Panc1 (cell line): ENCODE measurements around the gene ABHD11. TPM values are rescaled to one million over a fixed set of nuclear protein-coding genes. Genes with fewer than 3 reads are reported as not detected.
"Not testable (repeated sequence)": the region's sequence is repeated elsewhere in the genome, so short reads cannot be mapped to it uniquely, and the experiment has no call there.

ENCODE experiments used
- ATAC-seq: fragments of 200-7000 bp; cut with Tn5 transposase; 2 replicates; pipeline ENCODE4 v1.9.1; 2020; ENCODE audit warnings: mild to moderate bottlenecking, moderate library complexity
- Bru-seq: library from RNA; stranded (reverse); fragments of 400-500 nt; gene quantifications from one replicate; lab custom pipeline; 2021; lab: Mats Ljungman, UMichigan
- BruChase-seq, 2 experiments: library from RNA; stranded (reverse); fragments of 400-500 nt; gene quantifications; one replicate each; lab custom pipeline; 2021; lab: Mats Ljungman, UMichigan
- BruUV-seq: library from RNA; stranded (reverse); fragments of 400-500 nt; replicated peaks from 2 replicates; lab custom pipeline; 2021; lab: Mats Ljungman, UMichigan
- CTCF ChIA-PET: fragments of 300-600 bp; sonication (Branson Sonifier 250); formaldehyde crosslinking; loops from one replicate; lab custom pipeline; 2022; ENCODE audit warnings: antibody characterized with exemption; lab: Charles Lee
- POLR2A ChIA-PET: fragments of 300-600 bp; sonication (Branson Sonifier 250); formaldehyde crosslinking; loops from one replicate; lab custom pipeline; 2022; ENCODE audit warnings: antibody characterized with exemption; lab: Charles Lee
- DNase-seq: peaks from one replicate; pipeline ENCODE4 v3.0.0-alpha.2; 2010; ENCODE audit warnings: low read depth, low spot score
- H3K27ac ChIP-seq: 2 replicates; pipeline ENCODE4 v1.5.1; 2011; ENCODE audit warnings: mild to moderate bottlenecking, low read length, inconsistent platforms
- H3K27me3 ChIP-seq: fragments of 200-500 bp; sonication (Bioruptor generic); 2 replicates; pipeline ENCODE4 v1.6.0; 2014; ENCODE audit warnings: low read length, inconsistent platforms; ENCODE audit not compliant: control insufficient read depth, insufficient read depth
- H3K36me3 ChIP-seq: fragments of 200-500 bp; sonication (Bioruptor generic); 2 replicates; pipeline ENCODE4 v1.5.1; 2014; ENCODE audit warnings: inconsistent platforms, mild to moderate bottlenecking, low read length, moderate library complexity; ENCODE audit not compliant: control insufficient read depth, insufficient read depth
- H3K4me1 ChIP-seq: 2 replicates; pipeline ENCODE4 v1.5.1; 2011; ENCODE audit warnings: inconsistent platforms, mild to moderate bottlenecking, low read length, moderate library complexity; ENCODE audit not compliant: control insufficient read depth, insufficient read depth
- H3K4me3 ChIP-seq, 2 experiments: 2 replicates each; pipeline ENCODE4 v1.5.1; 2011 to 2012; ENCODE audit warnings: low read depth in 2 of 2, low read length in 2 of 2, mild to moderate bottlenecking in 2 of 2, inconsistent platforms in 1 of 2, moderate library complexity in 1 of 2
- H3K9me3 ChIP-seq: fragments of 200-500 bp; sonication (Bioruptor generic); 2 replicates; pipeline ENCODE4 v1.5.1; 2014; ENCODE audit warnings: low read depth, mild to moderate bottlenecking, inconsistent platforms, low read length, moderate library complexity; ENCODE audit not compliant: control insufficient read depth, insufficient read depth
- CTCF ChIP-seq: fragments of 450-650 bp; IDR thresholded peaks from 2 replicates; pipeline ENCODE4 v1.5.1; 2017; ENCODE audit warnings: mild to moderate bottlenecking
- POLR2AphosphoS5 ChIP-seq: IDR thresholded peaks from 2 replicates; pipeline ENCODE4 v1.6.1; 2012; ENCODE audit warnings: mild to moderate bottlenecking, low read depth, low read length, moderate library complexity
- REST ChIP-seq, 2 experiments: IDR thresholded peaks; 2 replicates each; pipeline ENCODE4 v1.6.1; 2011 to 2012; ENCODE audit warnings: low read depth in 2 of 2, control low read depth in 1 of 2, low read length in 1 of 2, mild to moderate bottlenecking in 1 of 2, moderate library complexity in 1 of 2; ENCODE audit not compliant: insufficient read depth in 1 of 2
- SIN3A ChIP-seq: IDR thresholded peaks from 2 replicates; pipeline ENCODE4 v1.6.1; 2012; ENCODE audit warnings: low read depth, mild to moderate bottlenecking, low read length, moderate library complexity, borderline replicate concordance; ENCODE audit not compliant: insufficient read depth
- TCF7L2 ChIP-seq: IDR thresholded peaks from 2 replicates; pipeline ENCODE4 v1.6.1; 2011; ENCODE audit warnings: mild to moderate bottlenecking, low read depth, low read length, inconsistent platforms
- in situ Hi-C: cut with HindIII; loops from 2 replicates; pipeline ENCODE4 v1.10.0; 2016; ENCODE audit warnings: low sequenced_read_pairs, low pct_unique_long_range_greater_than_20kb
- intact Hi-C: fragments of 100-400 bp; cut with micrococcal nuclease; formaldehyde crosslinking; loops from one replicate; pipeline ENCODE4 v1.10.0; 2022; ENCODE audit not compliant: unreplicated experiment
- long read RNA-seq: library from polyadenylated mRNA; unstranded; transcript quantifications from one replicate; pipeline ENCODE4 v2.0.0, GENCODE V29; 2021; ENCODE audit not compliant: unreplicated experiment
- polyA plus RNA-seq: library from polyadenylated mRNA; unstranded; fragments of >200 nt; gene quantifications from one replicate; pipeline ENCODE4 v1.2.1, GENCODE V29; 2012; ENCODE audit warnings: missing spikeins; ENCODE audit not compliant: insufficient read length
- total RNA-seq: library from RNA; stranded (reverse); gene quantifications from one replicate; pipeline ENCODE4 v1.2.1, GENCODE V29; 2021; ENCODE audit not compliant: unreplicated experiment

ABHD11 gene, protein sequence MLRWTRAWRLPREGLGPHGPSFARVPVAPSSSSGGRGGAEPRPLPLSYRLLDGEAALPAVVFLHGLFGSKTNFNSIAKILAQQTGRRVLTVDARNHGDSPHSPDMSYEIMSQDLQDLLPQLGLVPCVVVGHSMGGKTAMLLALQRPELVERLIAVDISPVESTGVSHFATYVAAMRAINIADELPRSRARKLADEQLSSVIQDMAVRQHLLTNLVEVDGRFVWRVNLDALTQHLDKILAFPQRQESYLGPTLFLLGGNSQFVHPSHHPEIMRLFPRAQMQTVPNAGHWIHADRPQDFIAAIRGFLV
- total RNA-seq (54.2 TPM), Bru-seq, nascent RNA (percentile 91 among the genes with signal in this experiment), BruChase-seq, experiment 1, labeled RNA remaining after a 2-hour chase (percentile 88 among the genes with signal in this experiment), BruChase-seq, experiment 2, labeled RNA remaining after a 6-hour chase (percentile 84 among the genes with signal in this experiment)
- polyA plus RNA-seq, result 53.1 TPM
- long read RNA-seq, transcript ABHD11-203 (5 exons, 812 nt), result minor isoform, 6 of 70 reads
- long read RNA-seq, transcript ABHD11-201 (6 exons, 1,483 nt), result major isoform, 23 of 70 reads
- long read RNA-seq, partial matches to known transcripts, result 12 of 70 reads
- long read RNA-seq, other reads (novel, unspliced or antisense), result 25 of 70 reads

- BruUV-seq, result no TSS peak
- intact Hi-C loops (no loop called here), in situ Hi-C loops (no loop called here)
- H3K4me1 ChIP-seq, result peaks cover 65% of the 10 kb centered on the region
- ChIA-PET CTCF (interaction anchor here (0.5 to 0.7 kb wide), 5 partner anchors 18 to 557 kb away, joined by 3 to 5 read pairs (median 4); no protein-coding TSS in a partner anchor), POLR2A (interaction anchor here (0.5 to 1.6 kb wide), 7 partner anchors 24 to 454 kb away, joined by 4 to 13 read pairs (median 7); no protein-coding TSS in a partner anchor)
- H3K27me3 ChIP-seq, result no peaks in the 10 kb centered on the region
- peak within 1 kb of the TSS; percentile 78 to 93 for H3K4me3 ChIP-seq
- ATAC-seq, result peak; percentile 85
- TF ChIP-seq POLR2AphosphoS5, result peak; percentile 86
- TF ChIP-seq CTCF, result no peak
- TF ChIP-seq REST (IDR thresholded peaks at IDR 0.05; ENCODE audit: insufficient read depth in 1 of 2, low read depth in 2 of 2, low read length in 1 of 2), result 0 out of 4 replicates have a peak, but pooled peaks of 1 of the 2 experiments have one; percentile 53
- TF ChIP-seq SIN3A, result peak; percentile 88; the same call in 1 of the 2 replicates
- 0 out of 2 replicates have a peak, but pooled peaks have one; percentile 24 for TF ChIP-seq TCF7L2
- H3K27ac ChIP-seq, result peak within 1 kb of the TSS; percentile 96
- no peaks in the 10 kb centered on the region for H3K9me3 ChIP-seq
- peak; percentile 94 for DNase-seq
- peaks cover 5% of the 10 kb centered on the region; the same call in 1 of the 2 replicates for H3K36me3 ChIP-seq
These were observed at the start of gene ABHD11 for GRCh38 chr7:73738612-73739386. TSS of gene ABHD11 (minus strand) at chr7:73738802. CDS start at chr7:73738770, 32 bp downstream.

- H3K4me1 ChIP-seq, H3K9me3 ChIP-seq, DNase-seq, ATAC-seq, H3K36me3 ChIP-seq, H3K27ac ChIP-seq, intact Hi-C loops, H3K4me3 ChIP-seq, POLR2A ChIA-PET, H3K27me3 ChIP-seq, CTCF ChIA-PET, BruUV-seq, in situ Hi-C loops: not testable (repeated sequence)
These were observed 49.1 kb upstream of the ABHD11 start for GRCh38 chr7:73787786-73788048.
